WI38 (cell line): ENCODE measurements around the gene ZNF236.

ENCODE experiments used
- H3K4me3 ChIP-seq: 2 replicates; pipeline ENCODE4 v1.5.1; 2011; ENCODE audit warnings: low read depth, mild to moderate bottlenecking, control low read depth, low read length
- TF ChIP-seq, protein P1 (sequence below): IDR thresholded peaks from 2 replicates; pipeline ENCODE4 v1.5.1; 2012; ENCODE audit warnings: low read depth, mild to moderate bottlenecking, control low read depth, low read length

The ZNF236 gene

DNA sequence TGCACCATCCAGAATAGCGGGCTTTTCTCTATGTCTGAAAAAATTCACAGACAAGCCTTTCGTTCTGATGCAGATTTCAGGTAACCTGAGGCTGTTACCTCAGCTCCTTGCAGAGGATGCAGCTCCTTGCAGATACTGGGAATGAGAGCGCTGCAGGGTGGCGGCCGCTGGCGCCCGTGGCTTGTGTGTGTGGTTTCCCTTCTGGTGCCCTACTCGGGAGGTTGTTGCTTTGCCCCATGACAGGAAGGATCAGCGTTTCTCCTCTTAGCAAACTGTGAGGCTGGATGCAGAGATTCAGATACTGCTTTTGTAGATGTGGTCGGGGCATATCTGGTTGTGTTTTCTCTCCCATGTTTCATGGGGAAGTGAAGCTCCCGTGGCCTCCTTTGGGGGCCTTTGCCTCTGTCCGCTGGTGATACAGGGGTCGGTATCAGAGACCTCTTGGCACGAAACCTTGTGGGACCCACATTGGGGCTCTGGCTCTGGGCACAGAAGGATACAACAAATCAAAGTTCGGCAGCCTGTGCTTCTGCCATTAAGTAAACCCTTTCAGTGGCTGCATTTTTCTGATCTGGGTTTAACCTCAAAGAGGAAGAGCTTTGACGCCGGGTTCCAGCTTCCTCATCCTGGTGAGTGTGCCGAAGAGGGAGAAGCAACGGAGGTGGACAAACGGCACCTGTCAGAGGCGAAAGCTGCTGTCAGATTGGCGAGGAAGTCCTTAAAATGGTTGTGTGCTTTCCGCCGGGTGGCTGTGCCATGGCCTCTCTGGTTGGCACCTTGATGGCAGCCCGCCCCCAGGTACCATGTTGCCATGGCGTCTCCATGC is 182.4 kb downstream of the ZNF236 start:
- TF ChIP-seq, protein P1, sequence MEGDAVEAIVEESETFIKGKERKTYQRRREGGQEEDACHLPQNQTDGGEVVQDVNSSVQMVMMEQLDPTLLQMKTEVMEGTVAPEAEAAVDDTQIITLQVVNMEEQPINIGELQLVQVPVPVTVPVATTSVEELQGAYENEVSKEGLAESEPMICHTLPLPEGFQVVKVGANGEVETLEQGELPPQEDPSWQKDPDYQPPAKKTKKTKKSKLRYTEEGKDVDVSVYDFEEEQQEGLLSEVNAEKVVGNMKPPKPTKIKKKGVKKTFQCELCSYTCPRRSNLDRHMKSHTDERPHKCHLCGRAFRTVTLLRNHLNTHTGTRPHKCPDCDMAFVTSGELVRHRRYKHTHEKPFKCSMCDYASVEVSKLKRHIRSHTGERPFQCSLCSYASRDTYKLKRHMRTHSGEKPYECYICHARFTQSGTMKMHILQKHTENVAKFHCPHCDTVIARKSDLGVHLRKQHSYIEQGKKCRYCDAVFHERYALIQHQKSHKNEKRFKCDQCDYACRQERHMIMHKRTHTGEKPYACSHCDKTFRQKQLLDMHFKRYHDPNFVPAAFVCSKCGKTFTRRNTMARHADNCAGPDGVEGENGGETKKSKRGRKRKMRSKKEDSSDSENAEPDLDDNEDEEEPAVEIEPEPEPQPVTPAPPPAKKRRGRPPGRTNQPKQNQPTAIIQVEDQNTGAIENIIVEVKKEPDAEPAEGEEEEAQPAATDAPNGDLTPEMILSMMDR: no peak
- H3K4me3 ChIP-seq: no peak overlapping the region

DNA sequence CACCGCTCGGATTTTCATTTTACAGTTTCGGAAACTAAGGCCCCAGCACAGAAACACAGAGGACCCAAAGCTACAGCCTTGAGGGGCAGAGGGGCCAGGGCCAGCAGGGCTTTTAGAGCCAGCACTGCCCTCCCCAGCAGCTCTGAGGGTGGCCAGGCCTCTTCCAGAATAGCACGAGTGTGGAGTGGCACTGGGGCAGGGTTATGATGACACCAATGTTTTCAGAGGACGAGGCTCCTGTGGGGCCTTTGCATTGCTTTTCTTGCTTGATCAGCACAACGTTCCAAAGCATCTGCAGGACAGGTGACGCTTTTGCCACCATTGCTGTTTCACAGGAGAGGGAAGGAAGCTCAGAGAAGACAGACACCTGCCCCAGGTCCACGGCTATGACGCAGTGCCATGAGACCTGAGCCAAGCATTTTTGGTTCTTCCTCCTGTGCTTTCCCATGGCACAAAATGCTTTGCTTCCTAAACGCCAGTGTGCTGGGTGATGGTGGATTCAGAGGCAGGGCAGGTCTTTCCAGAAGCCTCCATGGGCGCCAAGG is 183.4 kb downstream of the ZNF236 start:
- no peak overlapping the region for H3K4me3 ChIP-seq
- TF ChIP-seq, protein P1: no peak

DNA sequence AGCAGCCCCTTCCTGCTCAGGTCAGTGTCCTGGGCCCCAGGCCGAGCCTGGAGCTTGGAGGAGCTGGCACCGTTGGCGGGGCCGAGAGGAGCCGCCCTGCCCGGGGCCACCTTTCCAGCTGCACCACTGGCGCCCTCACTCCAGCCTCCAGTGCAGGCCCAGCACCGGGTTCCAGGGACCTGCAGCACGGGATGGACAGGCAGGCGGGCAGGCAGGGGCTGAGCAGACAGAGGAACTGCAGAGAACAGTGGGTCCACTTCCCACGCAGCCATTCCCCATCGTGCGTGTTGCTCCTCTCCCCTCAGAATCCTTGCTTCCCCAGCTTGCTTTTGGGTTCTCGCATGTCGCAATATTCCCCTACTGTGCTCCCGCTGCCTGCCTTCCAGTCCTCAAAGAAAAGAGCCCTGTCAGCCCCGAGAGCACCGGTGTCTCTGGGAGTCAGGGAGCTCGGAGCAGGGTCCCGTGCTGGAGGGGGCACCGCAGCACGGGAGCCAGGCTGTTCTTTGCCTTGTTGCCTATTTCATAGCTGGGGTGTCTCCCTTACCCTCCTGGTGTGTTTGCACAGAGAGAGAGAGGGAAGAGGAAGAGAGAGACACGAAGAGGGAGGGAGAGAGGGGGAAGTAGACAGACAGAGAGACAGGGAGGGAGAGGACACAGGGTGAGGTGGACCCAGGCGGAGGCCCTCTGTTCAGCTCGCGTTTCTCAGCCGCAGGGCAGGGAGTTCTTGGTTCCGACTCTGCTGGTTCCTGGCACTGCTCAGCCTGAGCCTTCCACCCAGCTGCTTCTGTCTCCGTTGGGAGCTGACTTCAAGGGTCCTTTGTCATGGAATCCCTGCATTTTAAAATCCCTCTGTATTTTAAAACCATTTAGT is 184.2 kb downstream of the ZNF236 start:
- TF ChIP-seq, protein P1: no peak
- no peak overlapping the region for H3K4me3 ChIP-seq

DNA sequence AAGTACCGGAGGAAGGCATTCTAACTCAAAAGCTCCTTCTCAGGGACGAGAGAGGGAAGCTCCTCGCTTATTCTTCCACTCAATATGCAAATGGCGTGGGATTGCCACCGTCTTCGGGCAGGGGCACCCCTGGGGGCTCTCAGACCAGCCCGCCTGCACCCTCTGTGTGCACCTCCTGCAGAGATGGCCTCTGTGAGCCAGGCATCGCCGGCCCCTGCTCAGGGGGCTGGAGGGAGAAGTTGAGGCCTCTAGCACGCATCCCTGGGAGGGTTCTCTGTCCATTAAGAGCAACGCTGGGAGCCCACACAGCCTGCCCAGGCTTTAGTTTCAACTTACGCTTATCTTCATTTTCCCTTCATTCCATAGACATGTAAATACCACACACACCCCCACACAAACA is 184.9 kb downstream of the ZNF236 start:
- TF ChIP-seq, protein P1: no peak
- no peak overlapping the region for H3K4me3 ChIP-seq

DNA sequence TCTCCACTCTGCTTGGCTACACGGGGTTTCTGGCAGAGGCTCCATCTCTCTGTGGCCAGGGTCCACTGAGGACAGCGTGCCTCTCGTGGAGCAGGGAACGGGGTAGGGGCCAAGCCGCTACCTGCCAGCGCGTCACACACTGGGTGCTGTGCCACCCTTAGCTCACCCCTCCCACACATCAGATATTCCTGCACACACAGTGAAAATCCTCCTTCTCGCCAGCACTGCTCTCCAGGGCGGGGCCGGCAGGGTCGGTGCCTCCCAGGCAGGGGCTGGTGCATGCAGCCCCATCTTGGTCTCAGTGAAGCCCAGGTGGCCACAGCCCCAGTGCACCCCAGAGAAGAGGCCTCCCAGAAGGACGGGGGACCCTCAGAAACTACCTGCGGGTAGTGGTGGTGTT is 185.6 kb downstream of the ZNF236 start:
- no peak overlapping the region for H3K4me3 ChIP-seq
- TF ChIP-seq, protein P1: no peak

DNA sequence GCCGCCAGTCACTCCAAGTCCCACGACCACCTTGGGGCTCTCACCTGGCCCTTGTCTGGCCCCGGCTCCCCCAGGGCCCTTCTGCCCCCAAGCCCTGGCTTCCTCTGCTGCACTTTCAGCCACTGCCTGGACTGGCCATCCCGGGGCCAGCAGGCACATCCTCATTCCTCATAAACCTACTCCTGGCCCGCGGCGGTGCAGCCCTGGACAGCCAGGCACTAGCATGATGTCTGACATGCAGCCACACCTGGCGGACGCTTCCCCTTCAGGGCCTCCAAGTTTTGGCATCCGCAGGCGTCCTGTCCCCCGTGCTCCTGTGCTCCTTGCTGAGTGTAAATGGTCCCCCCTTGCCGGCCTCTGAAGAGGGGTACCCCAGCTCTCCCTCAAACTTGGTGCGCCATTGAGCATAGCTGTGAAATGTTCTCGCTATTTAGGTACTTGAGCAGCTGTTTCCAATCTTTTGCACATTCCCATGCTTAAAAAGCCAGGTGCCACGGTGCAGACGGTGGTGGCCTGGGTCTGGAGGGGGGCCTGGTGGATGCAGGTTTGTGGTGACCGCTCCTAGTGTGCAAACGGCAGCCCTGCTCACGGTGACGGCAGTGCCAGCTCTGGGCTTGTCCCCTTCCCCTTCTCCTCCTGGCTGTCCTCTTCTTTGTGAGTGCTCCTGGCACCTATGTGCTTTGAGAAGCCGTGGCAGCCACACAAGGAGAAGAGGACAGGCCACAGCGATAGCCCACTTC is 186.4 kb downstream of the ZNF236 start:
- H3K4me3 ChIP-seq: no peak overlapping the region
- TF ChIP-seq, protein P1: no peak
